ENCODE results near the gene IFNL2. TPM values are rescaled to one million over a fixed set of nuclear protein-coding genes. Genes with fewer than 3 reads are reported as not detected.

The IFNL2 gene
- total and polyA plus RNA-seq, 12 donors, result not detected

- DNase-seq, result no peak
- intact Hi-C loops (cut with DNase I), result no loop called here
Measured at GRCh38 chr19:39318690-39319089, 50.5 kb downstream of the IFNL2 start.

GRCh38 chr19:39319098-39319891 is 51.1 kb downstream of the IFNL2 start:
- no peaks in the 10 kb centered on the region for H3K4me1 ChIP-seq (replicated peaks in 1 of 2)
- TF ChIP-seq CTCF (IDR thresholded peaks at IDR 0.05), result no peak
- no peak overlapping the region for H3K27ac ChIP-seq
- H3K4me3 ChIP-seq, result no peak overlapping the region
- WGBS, 4 donors, result 84 to 93% (median 88%) methylated on average over 4 to 5 of the region's 5 CpGs
- H3K27me3 ChIP-seq, result no peaks in the 10 kb centered on the region
- H3K36me3 ChIP-seq (replicated peaks in 1 of 2), result no peaks in the 10 kb centered on the region
- DNase-seq, result no peak
- intact Hi-C loops (cut with DNase I), result no loop called here
- no peaks in the 10 kb centered on the region for H3K9me3 ChIP-seq (replicated peaks in 1 of 3)

More at GRCh38 chr19:39318690-39319089, 50.5 kb downstream of the IFNL2 start:
- no peaks in the 10 kb centered on the region for H3K36me3 ChIP-seq (replicated peaks in 1 of 2)
- no peaks in the 10 kb centered on the region for H3K27me3 ChIP-seq
- no peaks in the 10 kb centered on the region for H3K4me1 ChIP-seq (replicated peaks in 1 of 2)
- WGBS, 4 donors, result 83 to 96% (median 93%) methylated on average over 4 of the region's 4 CpGs
- H3K4me3 ChIP-seq, result no peak overlapping the region
- H3K27ac ChIP-seq, result no peak overlapping the region
- H3K9me3 ChIP-seq (replicated peaks in 1 of 3), result no peaks in the 10 kb centered on the region
- no peak for TF ChIP-seq CTCF (IDR thresholded peaks at IDR 0.05)
- no peak for TF ChIP-seq POLR2A (IDR thresholded peaks at IDR 0.05)

Other genes with a start within 250 kb of the IFNL2 start
- gene FBXO27, start 235.8 kb upstream of the IFNL2 start, total RNA-seq, result 10 to 100 TPM in 2 of 9 donors, 1 to 10 TPM in 7; 1.8 to 17.2 (median 3.6) TPM
- gene FBXO27, start 235.8 kb upstream of the IFNL2 start, polyA plus RNA-seq, result 1 to 10 TPM; 1.1 to 2.3 (median 2.0) TPM
- gene ACP7, start 184.0 kb upstream of the IFNL2 start, total RNA-seq, result not detected
- not detected for gene ACP7, start 184.0 kb upstream of the IFNL2 start, polyA plus RNA-seq
- gene PAK4, start 142.6 kb upstream of the IFNL2 start, total RNA-seq, result 10 to 100 TPM in 8 of 9 donors, 1 to 10 TPM in 1; 7.5 to 61.0 (median 20.1) TPM
- gene PAK4, start 142.6 kb upstream of the IFNL2 start, polyA plus RNA-seq, result 10 to 100 TPM in 2 of 3 donors, 1 to 10 TPM in 1; 7.2 to 33.1 (median 27.5) TPM
- gene NCCRP1, start 71.4 kb upstream of the IFNL2 start, total RNA-seq, result under 1 TPM in 3 of 9 donors, not detected in 6; 0.11 to 0.78 (median 0.11) TPM
- gene NCCRP1, start 71.4 kb upstream of the IFNL2 start, polyA plus RNA-seq, result under 1 TPM in 2 of 3 donors, not detected in 1; 0.10 to 0.32 TPM
- gene SYCN, start 64.1 kb upstream of the IFNL2 start, total RNA-seq, result under 1 TPM in 3 of 9 donors, not detected in 6; 0.43 to 0.76 (median 0.67) TPM
- not detected for gene SYCN, start 64.1 kb upstream of the IFNL2 start, polyA plus RNA-seq
- not detected for gene IFNL3, start 23.4 kb upstream of the IFNL2 start, total RNA-seq
- not detected for gene IFNL3, start 23.4 kb upstream of the IFNL2 start, polyA plus RNA-seq
- gene IFNL4, start 19.5 kb upstream of the IFNL2 start, total RNA-seq, result not detected
- not detected for gene IFNL4, start 19.5 kb upstream of the IFNL2 start, polyA plus RNA-seq
- not detected for gene IFNL1, start 28.0 kb downstream of the IFNL2 start, total RNA-seq
- not detected for gene IFNL1, start 28.0 kb downstream of the IFNL2 start, polyA plus RNA-seq
- gene LRFN1, start 52.5 kb downstream of the IFNL2 start, total RNA-seq, result 1 to 10 TPM in 2 of 9 donors, under 1 TPM in 7; 0.34 to 1.4 (median 0.69) TPM
- 1 to 10 TPM in 1 of 3 donors, under 1 TPM in 2; 0.15 to 1.8 (median 0.74) TPM for gene LRFN1, start 52.5 kb downstream of the IFNL2 start, polyA plus RNA-seq
- gene GMFG, start 67.6 kb downstream of the IFNL2 start, total RNA-seq, result 10 to 100 TPM; 13.4 to 45.8 (median 35.2) TPM
- gene GMFG, start 67.6 kb downstream of the IFNL2 start, polyA plus RNA-seq, result 10 to 100 TPM; 22.6 to 92.5 (median 76.2) TPM
- 100 to 1,000 TPM in 3 of 9 donors, 10 to 100 TPM in 6; 37.9 to 111 (median 98.5) TPM for gene SAMD4B, start 74.0 kb downstream of the IFNL2 start, total RNA-seq
- 100 to 1,000 TPM in 2 of 3 donors, 10 to 100 TPM in 1; 50.0 to 280 (median 211) TPM for gene SAMD4B, start 74.0 kb downstream of the IFNL2 start, polyA plus RNA-seq
- gene PAF1, start 122.7 kb downstream of the IFNL2 start, total RNA-seq, result 10 to 100 TPM; 46.8 to 60.2 (median 54.2) TPM
- 10 to 100 TPM; 50.9 to 86.9 (median 51.6) TPM for gene PAF1, start 122.7 kb downstream of the IFNL2 start, polyA plus RNA-seq
- 100 to 1,000 TPM in 1 of 9 donors, 10 to 100 TPM in 8; 36.1 to 221 (median 64.0) TPM for gene MED29, start 123.0 kb downstream of the IFNL2 start, total RNA-seq
- gene MED29, start 123.0 kb downstream of the IFNL2 start, polyA plus RNA-seq, result 10 to 100 TPM; 43.6 to 49.6 (median 49.2) TPM
- gene ZFP36, start 138.5 kb downstream of the IFNL2 start, total RNA-seq, result 100 to 1,000 TPM in 3 of 9 donors, 10 to 100 TPM in 5, 1 to 10 TPM in 1; 5.7 to 187 (median 81.8) TPM
- 100 to 1,000 TPM in 2 of 3 donors, 10 to 100 TPM in 1; 64.8 to 193 (median 113) TPM for gene ZFP36, start 138.5 kb downstream of the IFNL2 start, polyA plus RNA-seq
- 10 to 100 TPM in 8 of 9 donors, 1 to 10 TPM in 1; 9.6 to 23.4 (median 17.8) TPM for gene PLEKHG2, start 144.3 kb downstream of the IFNL2 start, total RNA-seq
- 10 to 100 TPM in 2 of 3 donors, 1 to 10 TPM in 1; 3.6 to 44.8 (median 16.3) TPM for gene PLEKHG2, start 144.3 kb downstream of the IFNL2 start, polyA plus RNA-seq
- gene RPS16, start 167.6 kb downstream of the IFNL2 start, total RNA-seq, result 1,000 to 10,000 TPM in 6 of 9 donors, 100 to 1,000 TPM in 3; 229 to 1,939 (median 1,252) TPM
- gene RPS16, start 167.6 kb downstream of the IFNL2 start, polyA plus RNA-seq, result 1,000 to 10,000 TPM; 1,071 to 2,033 (median 1,152) TPM
- 100 to 1,000 TPM in 3 of 9 donors, 10 to 100 TPM in 6; 42.0 to 145 (median 85.3) TPM for gene SUPT5H, start 177.2 kb downstream of the IFNL2 start, total RNA-seq
- gene SUPT5H, start 177.2 kb downstream of the IFNL2 start, polyA plus RNA-seq, result 100 to 1,000 TPM; 107 to 612 (median 233) TPM
- gene TIMM50, start 212.4 kb downstream of the IFNL2 start, total RNA-seq, result 10 to 100 TPM; 52.8 to 93.4 (median 65.0) TPM
- 100 to 1,000 TPM in 2 of 3 donors, 10 to 100 TPM in 1; 77.7 to 147 (median 118) TPM for gene TIMM50, start 212.4 kb downstream of the IFNL2 start, polyA plus RNA-seq
- under 1 TPM in 1 of 9 donors, not detected in 8; 0.17 TPM for gene DLL3, start 230.6 kb downstream of the IFNL2 start, total RNA-seq
- under 1 TPM in 1 of 3 donors, not detected in 2; 0.10 TPM for gene DLL3, start 230.6 kb downstream of the IFNL2 start, polyA plus RNA-seq
- gene SELENOV, start 246.7 kb downstream of the IFNL2 start, total RNA-seq, result not detected
- not detected for gene SELENOV, start 246.7 kb downstream of the IFNL2 start, polyA plus RNA-seq